ENCODE measurements around the gene JUP.
"Not testable (repeated sequence)": the region's sequence is repeated elsewhere in the genome, so short reads cannot be mapped to it uniquely, and the experiment has no call there.

Gene JUP

DNA sequence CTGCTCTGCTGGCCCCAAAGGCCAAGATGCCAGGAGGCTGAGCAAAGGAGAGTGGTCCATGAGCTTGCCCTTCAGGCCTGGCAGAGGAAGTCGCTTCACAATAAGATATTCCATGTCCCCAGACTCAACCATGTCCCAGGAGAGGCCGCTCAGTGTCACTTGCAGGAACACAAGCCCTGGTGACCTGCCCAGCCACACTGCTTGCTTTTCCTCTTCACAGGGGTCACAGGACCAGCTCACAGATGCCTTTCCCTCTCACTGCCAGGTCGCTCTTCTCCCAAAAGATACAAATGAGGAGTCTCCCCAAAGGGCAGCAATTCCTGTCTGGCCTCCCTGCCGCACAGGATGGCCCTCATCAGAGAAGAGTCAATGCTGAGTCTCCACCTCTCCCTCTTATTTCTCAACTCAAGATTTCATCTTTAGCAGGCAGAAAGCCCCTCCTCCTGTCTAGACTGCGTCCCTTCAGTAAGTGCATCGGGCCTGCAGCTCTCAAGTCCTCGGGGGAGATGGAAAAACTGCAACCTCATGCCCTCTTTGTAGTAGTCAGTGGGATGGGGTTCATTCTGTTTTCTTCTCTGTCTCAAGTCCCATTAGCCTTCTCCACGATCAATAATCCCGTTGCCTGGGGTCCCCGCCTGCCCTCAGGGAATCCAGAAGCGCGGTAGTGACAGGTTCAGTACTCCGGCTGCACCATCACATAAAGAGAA is 5.0 kb downstream of the JUP start:
- no peak for DNase-seq (ENCODE audit: low read depth)

DNA sequence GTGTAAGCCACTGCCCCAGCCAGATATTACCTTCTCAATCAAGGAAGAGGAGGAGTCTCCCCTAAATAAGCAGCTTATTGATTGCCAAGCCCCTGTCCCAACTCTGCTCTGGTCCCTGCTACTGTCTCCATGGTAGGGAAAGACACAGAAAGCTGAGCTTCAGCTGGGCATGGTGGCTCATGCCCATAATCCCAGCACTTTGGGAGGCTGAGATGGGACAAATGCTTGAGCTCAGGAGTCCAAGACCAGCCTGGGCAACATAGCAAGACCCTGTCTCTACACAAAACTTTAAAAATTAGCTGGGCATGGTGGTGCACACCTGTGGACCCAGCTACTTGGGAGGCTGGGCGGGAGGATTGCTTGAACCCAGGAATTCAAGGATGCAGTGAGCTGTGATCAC is 6.6 kb downstream of the JUP start:
- DNase-seq (ENCODE audit: low read depth), result no peak

DNA sequence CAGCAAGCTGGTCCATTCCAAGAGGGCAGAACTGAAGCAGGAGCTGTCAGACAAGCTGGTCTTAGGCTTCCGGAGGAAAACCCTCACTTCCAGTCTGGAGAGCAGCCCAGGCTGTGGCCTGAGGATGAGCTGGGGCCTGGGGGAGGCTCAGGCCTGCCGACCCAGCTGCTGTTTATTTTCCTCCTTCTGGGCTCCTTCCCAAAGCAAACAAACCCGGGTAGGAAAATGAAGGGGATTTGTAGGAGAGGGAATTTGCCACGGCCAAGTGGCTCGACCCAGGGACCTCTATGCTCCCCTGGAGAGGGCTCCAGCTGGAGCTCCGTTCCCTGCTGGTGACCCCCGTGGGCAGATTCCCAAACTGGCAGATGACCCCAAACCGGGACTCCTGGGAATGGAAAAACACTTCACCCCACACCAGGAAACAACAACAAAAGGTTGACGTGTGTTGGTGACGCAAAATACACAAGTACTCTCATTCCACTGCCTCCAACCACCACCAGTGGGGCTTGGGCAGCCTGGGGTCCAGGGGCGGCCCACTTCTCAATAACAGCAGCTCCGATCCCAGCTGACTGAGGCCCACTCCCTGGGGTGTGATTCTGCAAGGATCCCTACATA is 8.8 kb downstream of the JUP start:
- DNase-seq (ENCODE audit: low read depth), result peak; percentile 81

DNA sequence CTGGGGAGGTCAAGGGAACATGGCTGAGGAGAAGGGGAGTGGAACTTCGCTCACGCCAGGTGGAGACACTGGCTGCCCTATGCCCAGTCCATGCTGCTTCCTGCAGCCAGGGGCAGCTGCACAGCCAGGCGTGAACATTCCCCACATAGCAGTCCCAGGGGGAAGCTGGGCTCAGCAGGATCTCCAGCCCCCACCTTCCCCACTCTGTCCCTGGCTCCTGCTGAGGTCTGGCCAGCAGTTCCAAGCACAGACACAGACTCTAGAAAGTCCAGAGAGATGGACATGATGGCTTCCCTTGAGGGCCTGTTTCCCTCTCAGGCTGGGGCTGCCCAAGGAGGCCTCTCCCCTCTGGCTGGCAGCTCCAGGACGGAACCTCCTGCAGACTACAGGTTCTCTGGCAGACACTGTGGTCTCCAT is 9.3 kb downstream of the JUP start:
- no peak for DNase-seq (ENCODE audit: low read depth)

DNA sequence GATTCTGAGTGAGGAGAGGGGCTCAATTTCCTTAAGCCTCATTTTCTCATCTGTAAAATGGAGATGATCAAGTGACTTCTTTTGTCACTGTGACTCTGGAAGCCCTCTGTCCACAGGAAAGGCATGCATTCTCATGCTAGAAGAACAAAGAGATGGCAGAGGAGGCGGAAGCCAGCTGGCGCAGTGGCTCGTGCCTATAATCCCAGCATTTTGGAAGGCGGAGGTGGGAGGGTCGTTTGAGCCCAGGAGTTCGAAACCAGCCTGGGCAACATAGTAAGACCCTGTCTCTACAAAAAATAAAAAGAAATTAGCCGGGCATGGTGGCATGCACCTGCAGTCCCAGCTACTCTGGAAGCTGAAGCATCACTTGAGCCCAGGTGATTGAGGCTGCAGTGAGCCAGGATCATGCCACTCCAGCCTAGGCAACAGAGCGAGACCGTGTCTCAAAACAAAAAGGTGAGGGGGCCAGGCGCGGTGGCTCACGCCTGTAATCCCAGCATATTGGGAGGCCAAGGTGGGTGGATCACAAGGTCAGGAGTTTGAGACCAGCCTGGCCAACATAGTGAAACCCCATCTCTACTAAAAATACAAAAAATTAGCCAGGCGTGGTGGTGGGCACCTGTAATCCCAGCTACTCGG is 10.1 kb downstream of the JUP start:
- not testable (repeated sequence) for DNase-seq (ENCODE audit: low read depth)

DNA sequence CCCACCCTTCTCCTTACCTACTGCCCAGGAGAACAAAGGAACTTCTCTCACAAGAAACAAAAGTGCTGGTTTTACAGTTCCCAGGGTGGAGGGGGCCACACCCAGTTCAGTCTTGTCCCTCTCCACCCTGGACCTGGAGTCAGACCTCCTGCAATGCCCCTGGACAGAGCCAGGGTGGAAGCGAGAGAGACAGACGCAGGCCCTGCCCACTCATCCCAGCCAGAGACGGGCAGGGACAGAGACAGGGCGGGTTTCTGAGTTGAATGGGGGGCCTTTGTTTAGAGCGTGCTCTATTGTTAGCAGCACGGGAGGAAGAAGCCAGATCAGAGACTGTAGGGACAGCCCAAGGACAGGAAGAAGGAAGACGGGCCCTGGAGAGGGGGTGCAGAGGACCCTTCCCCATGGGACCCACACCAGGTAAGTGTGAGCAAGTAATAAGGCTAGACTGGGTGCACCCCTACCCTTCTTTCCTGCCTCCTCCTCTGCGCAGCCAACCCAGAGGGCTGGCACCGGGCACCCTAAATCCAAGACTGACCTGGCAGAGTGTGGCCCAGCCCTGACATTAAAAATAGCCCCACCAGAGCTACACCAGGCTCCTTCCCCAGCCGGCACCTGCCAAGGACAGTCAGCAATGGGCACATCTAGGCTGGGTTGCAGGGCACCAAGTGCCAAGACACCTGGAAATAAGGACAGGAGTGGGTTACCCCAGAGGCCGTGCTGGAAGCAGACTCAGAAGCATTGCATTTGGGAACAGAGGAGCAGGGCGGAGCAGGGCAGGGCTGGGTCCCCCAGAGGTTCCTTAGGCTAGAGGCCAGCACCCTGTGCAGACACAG is 10.9 kb downstream of the JUP start:
- no peak for DNase-seq (ENCODE audit: low read depth)

DNA sequence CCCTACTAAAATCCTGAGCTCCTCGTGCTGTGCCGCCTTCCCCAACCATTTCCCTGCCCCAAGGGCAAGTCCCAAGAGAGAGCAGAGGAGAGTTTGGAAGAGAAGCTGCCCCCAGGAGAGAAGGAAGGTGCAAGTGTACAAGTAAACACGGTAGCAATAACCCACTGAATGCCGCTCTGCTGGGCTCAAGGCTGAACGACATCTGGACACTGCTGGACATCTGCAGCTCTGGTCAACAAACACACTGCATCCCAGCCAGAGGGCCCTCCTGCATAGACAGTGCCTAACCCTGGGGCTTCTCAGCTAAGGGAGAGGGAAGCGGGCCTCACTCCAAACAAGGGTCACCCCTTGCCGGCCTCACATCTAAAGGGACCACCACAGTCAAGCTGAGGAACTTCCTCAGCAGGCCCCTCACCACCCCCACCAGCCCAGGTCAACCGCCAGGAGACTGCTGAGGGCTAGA is 12.7 kb downstream of the JUP start:
- DNase-seq (ENCODE audit: low read depth), result no peak

DNA sequence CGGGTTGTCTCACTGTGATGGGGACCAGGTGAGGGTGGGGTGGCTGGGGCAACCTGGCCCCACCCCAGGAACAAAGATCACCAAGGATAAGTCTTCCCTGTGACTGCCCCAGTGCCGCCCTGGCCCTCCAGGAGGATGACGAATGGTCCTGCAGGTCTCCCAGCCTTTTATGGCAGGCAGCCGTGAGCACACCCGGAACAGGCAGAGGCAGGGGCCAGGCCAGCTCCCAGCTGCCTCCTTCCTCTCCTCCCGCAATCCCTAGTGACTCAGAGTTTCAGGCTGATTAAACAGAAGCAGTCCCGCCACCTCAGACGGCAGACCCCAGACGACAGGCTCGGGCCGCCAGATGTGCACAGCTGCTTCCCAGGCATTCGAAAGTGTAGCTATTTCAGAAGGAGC is 13.3 kb downstream of the JUP start:
- DNase-seq (ENCODE audit: low read depth), result peak; percentile 31

DNA sequence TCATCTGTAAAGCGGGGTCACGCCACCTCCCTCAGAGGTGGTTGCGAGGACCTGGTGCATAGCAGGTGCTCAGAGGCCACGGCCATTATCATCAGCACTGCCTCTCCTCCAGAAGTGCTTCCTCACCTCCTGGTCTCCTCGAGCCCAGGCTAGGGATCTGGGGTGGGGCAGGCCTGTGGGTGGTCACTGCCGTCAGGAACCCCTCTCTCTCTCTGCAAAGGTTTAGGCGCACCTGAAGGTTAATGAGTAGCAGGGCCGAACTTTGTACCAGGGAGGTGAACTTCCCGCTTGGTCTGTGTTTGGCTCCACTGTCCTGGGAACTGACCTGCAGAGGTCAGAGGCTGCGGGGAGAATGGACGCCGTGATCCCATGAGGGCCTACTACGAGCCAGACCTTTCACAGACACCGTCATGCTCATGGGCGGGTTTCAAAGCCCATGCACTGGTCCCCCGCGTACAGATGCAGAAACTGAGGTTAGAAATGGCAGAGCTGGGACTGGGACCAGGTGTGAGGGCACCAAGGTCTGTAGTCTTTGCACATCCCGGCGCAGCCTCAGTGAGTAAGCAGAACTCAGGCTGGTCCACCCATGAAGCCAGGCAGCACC is 13.8 kb downstream of the JUP start:
- DNase-seq (ENCODE audit: low read depth), result no peak

DNA sequence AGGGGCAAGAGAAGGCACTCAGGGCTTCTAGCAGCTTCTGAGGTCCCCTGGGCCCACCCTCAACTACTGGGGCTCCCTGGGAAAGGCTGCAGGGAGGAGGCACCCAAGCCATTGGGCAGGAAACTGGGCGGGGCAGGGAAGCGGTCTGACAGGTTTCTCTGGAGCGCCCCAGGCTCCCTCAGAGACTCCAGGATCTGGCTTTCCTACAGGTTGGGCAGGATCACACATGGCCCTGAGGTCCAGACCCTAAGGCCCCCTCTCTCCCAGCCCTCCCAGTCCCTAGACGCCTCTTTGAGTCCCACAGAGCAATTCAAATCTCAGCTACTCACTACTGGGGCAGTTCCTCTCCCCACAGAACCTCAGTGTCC is 14.3 kb downstream of the JUP start:
- DNase-seq (ENCODE audit: low read depth), result no peak

DNA sequence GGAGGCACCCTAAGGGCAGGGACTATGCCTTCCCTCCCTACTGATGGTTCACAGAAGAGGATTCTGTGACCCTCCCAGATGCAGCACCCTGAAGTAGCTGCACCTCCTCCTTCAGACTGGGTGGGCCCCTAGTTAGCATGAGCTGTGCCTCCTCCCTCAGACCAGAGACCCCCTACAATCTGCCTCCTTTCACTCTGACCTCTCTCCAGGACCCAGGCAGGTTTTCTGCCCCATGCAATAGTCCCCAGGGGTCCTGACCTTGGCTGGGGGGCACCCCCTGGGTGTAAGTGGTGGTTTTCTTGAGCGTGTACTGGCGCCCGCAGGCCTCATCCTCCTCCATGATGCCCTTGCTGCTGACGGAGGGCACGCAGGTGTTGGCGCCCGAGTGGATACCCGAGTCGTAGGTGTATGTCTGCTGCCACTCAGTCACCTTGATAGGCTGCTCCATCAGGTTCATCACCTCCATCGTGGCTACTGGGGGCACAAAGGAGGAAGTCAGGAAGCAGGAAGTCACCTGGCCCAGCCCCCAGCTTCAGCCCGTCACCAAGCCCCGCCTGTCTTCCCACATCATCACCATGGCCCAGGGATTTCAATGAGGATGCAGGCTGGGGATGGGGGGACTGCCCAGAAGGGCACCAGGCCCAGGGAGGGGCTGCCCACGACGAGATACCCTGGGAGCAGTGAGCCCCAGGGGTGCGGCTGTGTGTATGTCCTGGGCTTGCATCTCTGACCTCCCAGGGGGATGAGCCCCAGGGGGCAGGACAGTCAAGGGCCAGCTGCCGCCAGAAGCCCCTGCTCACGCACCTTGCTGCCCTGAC is 14.9 kb downstream of the JUP start:
- no peak for DNase-seq (ENCODE audit: low read depth)

DNA sequence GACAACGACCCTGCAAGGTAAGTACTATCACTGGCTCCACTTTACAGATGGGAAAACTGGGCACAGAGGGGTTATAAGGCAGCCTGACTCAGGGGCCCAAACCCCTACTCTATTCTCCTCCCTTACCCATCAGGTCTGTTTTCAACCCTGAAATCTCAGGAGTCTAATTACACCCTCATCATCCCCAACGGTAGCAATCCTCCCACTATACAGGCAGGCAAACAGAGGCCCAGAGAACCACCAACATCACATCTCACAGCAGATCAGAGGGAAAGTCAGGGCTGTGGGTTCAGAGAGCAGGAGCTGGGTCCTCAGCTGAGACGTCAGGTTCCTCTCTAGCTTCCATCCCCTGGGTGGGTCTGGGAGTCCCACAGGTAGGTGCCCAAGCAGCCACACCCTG is 16.5 kb downstream of the JUP start:
- no peak for DNase-seq (ENCODE audit: low read depth)

DNA sequence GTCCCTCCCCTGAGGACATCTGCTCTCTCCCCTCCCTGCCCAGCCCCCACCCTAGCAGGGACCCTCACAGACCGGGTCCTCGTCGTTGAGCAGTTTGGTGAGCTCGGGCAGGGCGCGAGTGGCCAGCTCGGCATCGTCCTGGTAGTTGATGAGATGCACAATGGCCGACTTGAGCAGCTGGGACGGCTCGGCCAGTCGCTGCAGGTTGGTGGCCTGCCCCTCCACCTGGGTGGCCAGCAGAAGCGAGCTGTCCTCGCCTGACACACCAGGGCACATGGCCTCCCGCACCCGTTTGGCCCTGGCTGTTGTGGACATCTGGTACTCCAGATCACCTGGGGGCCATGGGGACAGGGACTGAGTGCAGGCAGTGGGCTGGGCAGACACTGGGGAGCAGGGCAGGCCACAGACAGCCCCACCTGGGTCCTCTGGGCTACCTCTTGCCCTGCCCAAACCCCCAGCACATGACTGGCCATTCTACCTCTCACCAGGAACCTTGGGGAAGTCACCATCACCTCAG is 17.1 kb downstream of the JUP start:
- DNase-seq (ENCODE audit: low read depth), result no peak

DNA sequence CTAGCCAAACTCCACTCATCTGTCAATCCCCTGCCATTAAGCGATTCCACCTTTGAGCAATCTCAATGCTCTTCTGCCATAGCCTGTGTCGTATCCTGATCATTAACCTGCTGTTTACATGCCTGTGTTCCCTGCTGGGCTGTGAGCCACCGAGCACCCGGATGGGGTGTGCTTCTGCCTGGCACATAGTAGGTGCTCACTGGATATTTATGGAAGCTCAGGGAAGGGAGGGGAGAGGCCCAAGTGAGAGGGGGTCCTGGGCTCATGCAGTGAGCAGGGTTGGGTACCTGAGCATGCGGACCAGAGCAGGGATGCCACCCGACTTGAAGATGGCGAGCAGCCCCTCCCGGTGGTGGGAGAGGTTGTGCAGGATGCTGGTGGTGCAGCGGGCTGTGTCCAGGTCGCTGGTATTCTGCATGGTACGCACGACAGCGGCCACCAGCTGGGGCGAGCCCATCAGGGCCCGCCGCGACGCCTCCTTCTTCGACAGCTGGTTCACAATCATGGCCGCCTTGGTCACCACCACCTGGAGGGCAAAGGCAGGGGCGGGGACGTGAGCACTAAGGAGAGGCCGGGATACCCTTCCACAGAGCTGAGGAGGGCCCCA is 17.7 kb downstream of the JUP start:
- no peak for DNase-seq (ENCODE audit: low read depth)

DNA sequence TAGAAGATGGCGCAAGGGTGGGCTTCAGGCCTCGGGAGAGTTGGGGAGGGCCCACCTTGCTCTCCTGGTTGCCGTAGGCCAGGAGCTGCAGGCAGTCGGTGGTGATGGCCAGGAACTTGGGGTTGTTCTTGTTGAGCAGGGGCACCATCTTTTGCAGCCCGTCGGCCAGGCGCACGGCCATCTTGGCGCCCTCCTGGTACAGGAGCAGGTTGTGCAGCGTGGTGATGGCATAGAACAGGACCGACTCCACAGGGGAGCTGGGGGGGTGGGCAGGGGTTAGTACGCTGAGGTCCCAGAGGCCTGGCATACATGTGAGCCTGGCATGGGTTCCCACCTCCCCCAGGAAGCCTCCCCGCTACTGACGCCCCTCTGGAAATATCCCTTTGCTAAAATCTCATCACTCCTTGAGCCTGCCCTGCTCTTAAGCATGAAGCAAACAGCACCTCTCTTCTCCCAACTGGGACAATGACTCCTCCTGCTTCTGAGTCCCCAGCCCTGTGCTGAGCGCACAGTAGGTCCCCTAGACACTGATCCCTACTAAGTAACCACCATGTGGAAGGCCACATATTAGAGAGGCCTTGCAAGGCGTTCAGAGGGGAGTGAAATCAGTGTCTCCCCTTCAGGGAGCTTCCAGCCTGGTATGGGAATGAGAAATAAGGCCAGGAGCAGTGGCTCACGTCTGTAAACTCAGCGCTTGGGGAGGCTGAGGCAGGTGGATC is 19.0 kb downstream of the JUP start:
- no peak for DNase-seq (ENCODE audit: low read depth)

DNA sequence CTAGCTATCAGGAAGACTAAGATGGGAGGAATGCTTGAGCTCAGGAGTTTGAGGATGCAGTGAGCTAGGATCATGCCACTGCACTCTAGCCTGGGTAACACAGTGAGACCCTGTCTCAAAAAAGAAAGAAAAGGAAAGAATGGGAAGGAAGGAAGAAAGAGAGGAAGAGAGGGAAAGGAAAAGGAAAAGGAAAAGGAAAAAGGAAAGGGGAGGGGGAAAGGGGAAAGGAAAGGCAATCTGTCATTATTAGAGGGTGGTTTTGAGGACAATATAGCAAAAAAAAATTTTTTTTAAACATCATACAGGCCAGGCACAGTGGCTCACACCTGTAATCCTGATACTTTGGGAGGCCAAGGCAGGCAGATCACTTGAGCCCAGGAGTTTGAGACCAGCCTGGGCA is 20.4 kb downstream of the JUP start:
- no peak for DNase-seq (ENCODE audit: low read depth)

DNA sequence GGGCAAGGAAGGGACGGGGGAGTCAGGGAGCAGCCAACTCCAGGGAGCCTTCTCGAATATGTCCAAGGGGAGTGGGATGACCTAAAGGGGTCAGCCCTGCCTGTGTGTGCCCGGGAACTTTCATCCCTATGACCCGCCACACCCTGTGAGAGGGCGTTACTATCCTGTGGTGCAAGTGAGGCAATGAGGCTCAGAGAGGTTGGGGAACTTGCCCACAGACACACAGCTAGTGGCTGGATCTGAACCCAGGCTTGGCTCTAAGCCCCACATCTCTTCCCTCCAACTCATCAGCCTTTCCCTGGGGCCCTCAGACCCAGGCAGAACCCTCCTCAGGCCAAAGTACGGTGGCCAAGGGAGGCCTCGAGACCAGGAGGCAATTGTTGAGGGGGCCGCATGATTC is 23.2 kb downstream of the JUP start:
- no peak for DNase-seq (ENCODE audit: low read depth)

DNA sequence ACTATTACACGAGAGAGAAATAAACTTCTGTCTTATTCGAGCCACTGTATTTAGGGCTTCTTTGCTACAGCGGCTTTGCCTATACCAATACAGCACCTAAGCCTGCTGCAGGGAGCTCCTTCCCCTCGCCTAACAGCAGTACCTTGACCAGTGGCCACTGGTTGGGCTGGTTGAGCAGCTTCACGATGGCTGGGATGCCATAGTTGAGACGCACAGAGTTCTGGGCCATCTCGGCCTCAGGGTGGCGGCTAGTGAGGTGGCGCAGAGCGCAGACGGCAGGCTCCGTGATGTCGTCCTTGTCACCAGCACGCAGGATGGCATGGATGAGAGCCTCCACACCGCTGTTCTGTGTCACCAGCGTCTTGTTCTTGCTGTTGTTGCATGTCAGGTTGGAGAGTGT is 23.7 kb downstream of the JUP start:
- DNase-seq (ENCODE audit: low read depth), result no peak

DNA sequence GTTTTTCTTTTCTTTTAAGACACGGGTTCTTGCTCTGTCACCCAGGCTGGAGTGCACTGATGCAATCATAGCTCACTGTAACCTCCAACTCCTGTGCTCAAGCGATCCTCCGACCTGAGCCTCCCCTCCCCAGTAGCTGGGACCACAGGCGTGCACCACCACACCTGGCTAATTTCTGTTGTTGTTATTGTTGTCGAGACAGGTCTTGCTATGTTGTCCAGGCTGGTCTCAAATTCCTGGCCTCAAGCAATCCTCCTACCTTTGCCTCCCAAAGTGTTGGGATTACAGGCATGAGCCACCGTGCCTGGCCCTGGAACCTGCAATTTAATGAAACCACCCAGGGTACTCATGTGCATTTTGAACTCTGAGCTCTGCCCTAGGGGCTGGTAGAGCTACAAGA is 24.1 kb downstream of the JUP start:
- no peak for DNase-seq (ENCODE audit: low read depth)

DNA sequence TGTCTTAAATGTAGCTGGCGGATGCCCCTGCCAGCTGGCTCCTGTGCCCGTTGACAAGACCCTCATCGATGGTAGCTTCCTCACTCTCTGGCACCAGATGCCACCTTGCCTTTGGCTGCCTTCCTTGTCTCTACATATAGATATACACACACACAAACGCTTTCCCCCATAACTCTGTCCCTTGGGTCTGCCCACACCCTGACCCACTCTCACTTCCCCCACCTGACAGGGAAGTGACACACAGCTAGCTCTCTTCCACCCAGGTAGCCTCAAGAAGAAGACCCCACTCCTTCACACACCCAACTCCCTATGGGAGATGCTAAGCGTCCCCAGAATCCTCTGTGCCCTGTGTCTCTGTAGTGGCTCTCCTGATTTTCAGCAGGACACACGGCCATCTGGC is 25.6 kb downstream of the JUP start:
- DNase-seq (ENCODE audit: low read depth), result no peak

Measured in stromal cell of bone marrow (primary cell).